WERI-Rb-1 (cell line): Measurements from ENCODE around the gene FRMPD4.

Source experiments
- DNase-seq: peaks from one replicate; pipeline ENCODE4 v3.0.0-alpha.2; 2020
- H3K27ac ChIP-seq: fragments of 250-450 bp; sonication (Bioruptor Pico); 2 replicates; pipeline ENCODE4 v1.5.1; 2020; ENCODE audit warnings: mild to moderate bottlenecking, moderate library complexity
- H3K27me3 ChIP-seq: fragments of 250-450 bp; sonication (Bioruptor Pico); 2 replicates; pipeline ENCODE4 v1.5.1; 2021; ENCODE audit warnings: mild to moderate bottlenecking, low read depth, moderate library complexity; ENCODE audit not compliant: insufficient read depth, severe bottlenecking
- H3K36me3 ChIP-seq: fragments of 250-450 bp; sonication (Bioruptor Pico); 2 replicates; pipeline ENCODE4 v1.5.1; 2020; ENCODE audit warnings: mild to moderate bottlenecking, moderate library complexity
- H3K4me3 ChIP-seq: 2 replicates; pipeline ENCODE4 v1.5.1; 2011; ENCODE audit warnings: low read depth, mild to moderate bottlenecking, control low read depth, low read length
- H3K9me3 ChIP-seq: fragments of 250-450 bp; sonication (Bioruptor Pico); 2 replicates; pipeline ENCODE4 v1.5.1; 2021; ENCODE audit warnings: mild to moderate bottlenecking, moderate library complexity; ENCODE audit not compliant: severe bottlenecking
- TF ChIP-seq, protein P1 (sequence below): IDR thresholded peaks from 2 replicates; pipeline ENCODE4 v1.5.1; 2011; ENCODE audit warnings: low read depth, mild to moderate bottlenecking, control low read depth, inconsistent platforms, low read length

FRMPD4 gene

DNA sequence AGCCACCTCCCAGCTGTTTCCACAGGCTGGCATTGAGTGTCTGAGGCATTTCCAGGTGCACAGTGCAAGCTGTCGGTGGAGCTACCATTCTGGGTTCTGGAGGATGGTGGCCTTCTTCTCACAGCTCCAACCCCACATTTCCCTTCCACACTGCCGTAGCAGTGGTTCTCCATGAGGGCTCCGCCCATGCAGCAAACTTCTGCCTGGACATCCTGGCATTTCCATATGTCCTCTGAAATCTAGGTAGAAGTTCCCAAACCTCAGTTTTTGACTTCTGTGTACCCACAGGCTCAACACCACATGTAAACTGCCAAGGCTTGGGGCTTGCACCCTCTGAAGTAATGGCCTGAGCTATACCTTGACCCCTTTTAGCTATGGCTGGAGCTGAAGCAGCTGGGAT is 10.3 kb upstream of the FRMPD4 start:
- DNase-seq, result no peak

DNA sequence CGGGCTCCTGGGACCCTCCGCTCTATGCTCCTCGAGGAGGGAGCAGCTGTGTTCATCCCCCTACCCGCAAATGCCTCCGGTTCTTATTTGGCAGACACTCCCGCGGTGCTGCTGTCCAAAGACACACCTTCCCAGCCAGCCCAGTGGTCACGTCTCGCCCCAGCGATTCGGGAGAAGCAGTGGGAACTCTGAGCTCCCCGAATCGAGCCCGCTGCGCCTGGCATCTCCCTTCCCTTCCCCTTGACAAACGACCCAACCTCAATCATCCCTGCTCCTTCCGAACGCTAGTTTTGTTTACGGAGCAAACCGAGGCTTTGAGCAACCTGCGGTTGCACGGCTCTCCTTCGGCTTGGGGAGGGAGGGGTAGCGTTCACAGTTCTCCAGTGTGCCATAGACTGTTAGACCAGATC is 317 bp upstream of the FRMPD4 start:
- H3K27me3 ChIP-seq, result peaks cover 71% of the 10 kb centered on the region
- no peak overlapping the region for H3K4me3 ChIP-seq
- TF ChIP-seq, protein P1, sequence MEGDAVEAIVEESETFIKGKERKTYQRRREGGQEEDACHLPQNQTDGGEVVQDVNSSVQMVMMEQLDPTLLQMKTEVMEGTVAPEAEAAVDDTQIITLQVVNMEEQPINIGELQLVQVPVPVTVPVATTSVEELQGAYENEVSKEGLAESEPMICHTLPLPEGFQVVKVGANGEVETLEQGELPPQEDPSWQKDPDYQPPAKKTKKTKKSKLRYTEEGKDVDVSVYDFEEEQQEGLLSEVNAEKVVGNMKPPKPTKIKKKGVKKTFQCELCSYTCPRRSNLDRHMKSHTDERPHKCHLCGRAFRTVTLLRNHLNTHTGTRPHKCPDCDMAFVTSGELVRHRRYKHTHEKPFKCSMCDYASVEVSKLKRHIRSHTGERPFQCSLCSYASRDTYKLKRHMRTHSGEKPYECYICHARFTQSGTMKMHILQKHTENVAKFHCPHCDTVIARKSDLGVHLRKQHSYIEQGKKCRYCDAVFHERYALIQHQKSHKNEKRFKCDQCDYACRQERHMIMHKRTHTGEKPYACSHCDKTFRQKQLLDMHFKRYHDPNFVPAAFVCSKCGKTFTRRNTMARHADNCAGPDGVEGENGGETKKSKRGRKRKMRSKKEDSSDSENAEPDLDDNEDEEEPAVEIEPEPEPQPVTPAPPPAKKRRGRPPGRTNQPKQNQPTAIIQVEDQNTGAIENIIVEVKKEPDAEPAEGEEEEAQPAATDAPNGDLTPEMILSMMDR, result no peak
- H3K9me3 ChIP-seq, result no peaks in the 10 kb centered on the region
- no peak overlapping the region for H3K27ac ChIP-seq
- no peaks in the 10 kb centered on the region for H3K36me3 ChIP-seq
- DNase-seq, result no peak

More for the DNA sequence above, 10.3 kb upstream of the FRMPD4 start:
- H3K36me3 ChIP-seq, result no peaks in the 10 kb centered on the region
- peaks cover 7% of the 10 kb centered on the region for H3K9me3 ChIP-seq
- no peak overlapping the region for H3K27ac ChIP-seq
- H3K4me3 ChIP-seq, result no peak overlapping the region
- TF ChIP-seq, protein P1, result no peak
- peaks cover 6% of the 10 kb centered on the region for H3K27me3 ChIP-seq

DNA sequence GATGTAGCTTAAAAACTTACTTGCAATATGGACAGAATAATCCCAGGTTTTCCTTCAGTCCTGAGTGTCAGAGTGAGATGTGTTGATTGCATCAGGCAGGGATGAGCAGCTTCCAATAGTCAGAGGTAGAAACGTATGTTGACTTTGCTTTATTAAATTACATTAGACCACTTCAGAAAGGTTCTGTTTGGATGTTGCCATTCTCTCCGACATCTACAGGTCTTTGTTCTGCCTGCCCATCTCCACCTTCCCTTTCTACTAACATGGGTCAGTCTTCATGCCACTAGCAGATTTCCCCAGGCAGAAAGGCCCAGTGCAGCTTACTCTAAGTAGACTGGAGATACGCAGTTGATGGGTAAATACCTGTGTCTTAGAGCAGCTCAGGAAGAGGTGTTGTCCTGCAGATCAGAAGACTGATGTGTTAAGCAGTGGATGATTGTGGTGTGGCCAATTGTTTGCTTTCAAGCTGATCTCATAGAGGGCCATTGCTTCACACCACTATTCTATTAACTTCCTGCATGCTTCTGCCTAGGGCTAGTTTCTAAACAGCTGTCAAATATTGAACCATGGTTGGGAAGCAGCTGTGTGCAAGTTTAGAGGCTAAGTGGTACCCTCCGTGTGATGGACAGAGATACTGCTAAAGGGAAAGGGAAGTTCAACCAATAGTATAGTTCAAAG is 1.8 kb downstream of the FRMPD4 start:
- no peak overlapping the region for H3K27ac ChIP-seq
- no peak overlapping the region for H3K4me3 ChIP-seq
- DNase-seq, result no peak
- no peaks in the 10 kb centered on the region for H3K36me3 ChIP-seq
- H3K9me3 ChIP-seq, result no peaks in the 10 kb centered on the region
- TF ChIP-seq, protein P1, result no peak
- H3K27me3 ChIP-seq, result peaks cover 67% of the 10 kb centered on the region

- peaks cover 65% of the 10 kb centered on the region for H3K27me3 ChIP-seq
- H3K27ac ChIP-seq, result no peak overlapping the region
- H3K4me3 ChIP-seq, result no peak overlapping the region
- no peaks in the 10 kb centered on the region for H3K9me3 ChIP-seq
- no peaks in the 10 kb centered on the region for H3K36me3 ChIP-seq
- TF ChIP-seq, protein P1, result no peak
- no peak for DNase-seq
Observed at GRCh38 chrX:12141511-12141910, 3.2 kb downstream of the FRMPD4 start.

GRCh38 chrX:12142661-12143060 is 4.4 kb downstream of the FRMPD4 start:
- TF ChIP-seq, protein P1, result no peak
- DNase-seq, result no peak
- H3K36me3 ChIP-seq, result no peaks in the 10 kb centered on the region
- H3K4me3 ChIP-seq, result no peak overlapping the region
- H3K27me3 ChIP-seq, result peaks cover 55% of the 10 kb centered on the region
- H3K9me3 ChIP-seq, result no peaks in the 10 kb centered on the region
- H3K27ac ChIP-seq, result no peak overlapping the region

DNA sequence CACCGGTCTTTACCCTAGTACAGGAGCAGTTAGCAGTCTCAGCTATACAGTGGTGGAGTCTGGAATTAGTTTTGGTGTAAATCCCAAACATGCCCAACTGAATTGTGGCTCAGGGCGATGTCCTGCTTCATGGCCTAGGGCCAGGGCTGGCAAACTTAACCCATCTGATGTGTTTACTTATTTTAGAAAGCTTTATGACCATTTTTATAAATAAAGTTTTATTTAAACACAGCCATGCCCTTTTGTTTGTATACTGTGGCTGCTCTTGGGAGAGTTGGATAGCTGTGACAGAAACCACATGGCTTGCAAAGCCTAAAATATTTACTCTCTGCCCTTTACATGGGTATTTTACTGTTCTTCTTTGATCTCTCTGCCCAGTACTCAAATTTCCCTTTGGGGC is 7.1 kb downstream of the FRMPD4 start:
- Histone ChIP-seq H3K9me3 (no peaks in the 10 kb centered on the region), H3K36me3 (no peaks in the 10 kb centered on the region), H3K4me3 (no peak overlapping the region), H3K27me3 (peaks cover 51% of the 10 kb centered on the region), H3K27ac (no peak overlapping the region)
- TF ChIP-seq, protein P1, result no peak
- DNase-seq, result no peak
